ENCODE measurements around the gene LIN9. TPM values are rescaled to one million over a fixed set of nuclear protein-coding genes. Genes with fewer than 3 reads are reported as not detected.

The LIN9 gene
- polyA plus RNA-seq, 10 donors, result 5.6 to 9.4 (median 7.5) TPM

Other genes with a start within 250 kb of the LIN9 start
- 100 to 1,000 TPM; 631 to 870 (median 684) TPM for gene H3-3A, start 246.4 kb downstream of the LIN9 start, polyA plus RNA-seq (ENCODE audit: insufficient read length in 10 of 10)
- 10 to 100 TPM; 45.6 to 63.1 (median 51.4) TPM for gene ACBD3, start 122.4 kb downstream of the LIN9 start, polyA plus RNA-seq (ENCODE audit: insufficient read length in 10 of 10)
- under 1 TPM; 0.26 to 0.60 (median 0.47) TPM for gene MIXL1, start 85.5 kb downstream of the LIN9 start, polyA plus RNA-seq (ENCODE audit: insufficient read length in 10 of 10)
- gene PARP1, start 98.9 kb upstream of the LIN9 start, polyA plus RNA-seq (ENCODE audit: insufficient read length in 10 of 10), result 100 to 1,000 TPM in 3 of 10 donors, 10 to 100 TPM in 7; 86.3 to 107 (median 97.9) TPM
- gene STUM, start 239.6 kb upstream of the LIN9 start, polyA plus RNA-seq (ENCODE audit: insufficient read length in 10 of 10), result 10 to 100 TPM in 7 of 10 donors, 1 to 10 TPM in 3; 6.1 to 18.6 (median 13.6) TPM

Measured in muscle of back (tissue), 10 donors.